HCT116 (cell line): Measurements from ENCODE around the gene LMNTD2. TPM values are rescaled to one million over a fixed set of nuclear protein-coding genes. Genes with fewer than 3 reads are reported as not detected.

Source experiments
- ATAC-seq: fragments of 200-7000 bp; cut with Tn5 transposase; 2 replicates; pipeline ENCODE4 v1.9.1; 2020; ENCODE audit warnings: mild to moderate bottlenecking, moderate library complexity
- BruUV-seq: library from RNA; stranded (reverse); fragments of 400-500 nt; replicated peaks from 2 replicates; lab custom pipeline; 2021; lab: Mats Ljungman, UMichigan
- CTCF ChIA-PET: fragments of 300-600 bp; sonication (Branson Sonifier 250); formaldehyde crosslinking; loops from one replicate; lab custom pipeline; 2021; ENCODE audit warnings: antibody characterized with exemption; lab: Charles Lee
- POLR2A ChIA-PET: fragments of 300-600, 350-600 bp; sonication (Branson Sonifier 250); formaldehyde crosslinking; loops from one replicate; lab custom pipeline; 2021; ENCODE audit warnings: antibody characterized with exemption; lab: Charles Lee
- RAD21 ChIA-PET, 2 experiments: fragments of 300-600 bp; sonication (Branson Sonifier 250); formaldehyde crosslinking; loops; one replicate each; lab custom pipeline; 2023; ENCODE audit warnings: low total read pairs in 2 of 2; ENCODE audit not compliant: uncharacterized antibody in 2 of 2, unreplicated experiment in 2 of 2, low non-redundant PET in 1 of 2; lab: Charles Lee
- DNase-seq: peaks from one replicate; pipeline ENCODE4 v3.0.0-alpha.2; 2010; ENCODE audit warnings: low read depth, low spot score
- H2AFZ ChIP-seq: fragments of 200-600 bp; shearing (Covaris generic), sonication (generic); 2 replicates; pipeline ENCODE4 v1.6.1; 2017; ENCODE audit warnings: low read depth, mixed run types, mixed read lengths, antibody characterized with exemption, low read length; ENCODE audit not compliant: poor library complexity, severe bottlenecking
- H3K27ac ChIP-seq: 2 replicates; pipeline ENCODE4 v1.5.1; 2012; ENCODE audit warnings: low read depth, low read length
- H3K27me3 ChIP-seq: fragments of 200-600 bp; sonication (generic); 2 replicates; pipeline ENCODE4 v1.6.1; 2016; ENCODE audit warnings: mixed run types, low read length, mixed read lengths; ENCODE audit not compliant: insufficient read depth
- H3K36me3 ChIP-seq, 2 experiments: fragments of 200-500 bp in 1 of 2; fragments of 200-600 bp in 1 of 2; sonication (Bioruptor generic) in 1 of 2; sonication (generic) in 1 of 2; 2 replicates each; pipeline versions ENCODE4 v1.5.1 to v1.6.1; 2014 to 2016; ENCODE audit warnings: low read length in 2 of 2, inconsistent platforms in 1 of 2, mixed read lengths in 1 of 2, mixed run types in 1 of 2; ENCODE audit not compliant: insufficient read depth in 2 of 2, control insufficient read depth in 1 of 2
- H3K4me1 ChIP-seq, 2 experiments: fragments of 200-600 bp in 1 of 2; sonication (generic) in 1 of 2; 2 replicates each; pipeline versions ENCODE4 v1.5.1 to v1.6.1; 2012 to 2017; ENCODE audit warnings: low read length in 2 of 2, inconsistent platforms in 1 of 2, mild to moderate bottlenecking in 1 of 2, mixed read lengths in 1 of 2, mixed run types in 1 of 2, moderate library complexity in 1 of 2; ENCODE audit not compliant: insufficient read depth in 2 of 2, control insufficient read depth in 1 of 2
- H3K4me2 ChIP-seq: fragments of 200-600 bp; sonication (generic); 2 replicates; pipeline ENCODE4 v1.6.1; 2017; ENCODE audit warnings: mixed run types, low read length, mixed read lengths
- H3K4me3 ChIP-seq, 2 experiments: fragments of 200-600 bp in 1 of 2; sonication (generic) in 1 of 2; replicated peaks in 1 of 2; 2 replicates each; pipeline ENCODE4 v1.5.1; 2011 to 2016; ENCODE audit warnings: low read length in 2 of 2, control low read depth in 1 of 2, low read depth in 1 of 2, mild to moderate bottlenecking in 1 of 2, mixed read lengths in 1 of 2, mixed run types in 1 of 2
- H3K79me2 ChIP-seq: fragments of 200-600 bp; sonication (generic); 2 replicates; pipeline ENCODE4 v1.6.1; 2017; ENCODE audit warnings: mild to moderate bottlenecking, mixed run types, low read length, moderate library complexity, mixed read lengths; ENCODE audit not compliant: insufficient read depth
- H3K9ac ChIP-seq: fragments of 200-600 bp; sonication (generic); 2 replicates; pipeline ENCODE4 v1.6.1; 2016; ENCODE audit warnings: low read length, mixed read lengths
- H3K9me2 ChIP-seq: fragments of 200-600 bp; sonication (generic), shearing (Covaris generic); 2 replicates; pipeline ENCODE4 v1.6.1; 2017; ENCODE audit warnings: mixed run types, mild to moderate bottlenecking, moderate library complexity; ENCODE audit not compliant: insufficient read depth
- H3K9me3 ChIP-seq, 2 experiments: fragments of 200-500 bp in 1 of 2; fragments of 200-600 bp in 1 of 2; sonication (Bioruptor generic) in 1 of 2; sonication (generic) in 1 of 2; 2 replicates each; pipeline ENCODE4 v1.6.1; 2014 to 2017; ENCODE audit warnings: low read length in 2 of 2, mixed read lengths in 2 of 2, inconsistent platforms in 1 of 2, low read depth in 1 of 2, mild to moderate bottlenecking in 1 of 2, mixed run types in 1 of 2, moderate library complexity in 1 of 2; ENCODE audit not compliant: control insufficient read depth in 1 of 2, insufficient read depth in 1 of 2
- H4K20me1 ChIP-seq: fragments of 200-600 bp; sonication (generic), shearing (Covaris generic); 2 replicates; pipeline ENCODE4 v1.6.1; 2017; ENCODE audit warnings: mixed run types, mild to moderate bottlenecking, moderate library complexity; ENCODE audit not compliant: insufficient read depth
- ATF3 ChIP-seq: IDR thresholded peaks from 2 replicates; pipeline ENCODE4 v1.6.1; 2012
- CBX3 ChIP-seq: IDR thresholded peaks from 2 replicates; pipeline ENCODE4 v1.6.1; 2012; ENCODE audit warnings: low read depth
- CEBPB ChIP-seq: IDR thresholded peaks from 2 replicates; pipeline ENCODE4 v1.6.1; 2012; ENCODE audit warnings: low read depth
- CTCF ChIP-seq, 3 experiments: fragments of 200-600 bp in 1 of 3; sonication (generic) in 1 of 3; IDR thresholded peaks in 2 of 3; conservative IDR thresholded peaks in 1 of 3; 2 replicates each; pipeline ENCODE4 v1.5.1; 2012 to 2017; ENCODE audit warnings: low read depth in 2 of 3, low read length in 2 of 3, antibody characterized with exemption in 1 of 3, borderline replicate concordance in 1 of 3, control low read depth in 1 of 3, mild to moderate bottlenecking in 1 of 3, mixed read lengths in 1 of 3, mixed run types in 1 of 3, moderate library complexity in 1 of 3; ENCODE audit not compliant: insufficient read depth in 1 of 3
- POLR2A ChIP-seq: IDR thresholded peaks from 2 replicates; pipeline ENCODE4 v1.7.0; 2011; ENCODE audit warnings: borderline replicate concordance; ENCODE audit not compliant: insufficient read depth, insufficient read length; ENCODE audit errors: extremely low read depth
- POLR2AphosphoS5 ChIP-seq: IDR thresholded peaks from 2 replicates; pipeline ENCODE4 v1.6.1; 2011; ENCODE audit warnings: mild to moderate bottlenecking, low read depth, low read length, moderate library complexity
- YY1 ChIP-seq: IDR thresholded peaks from 2 replicates; pipeline ENCODE4 v1.6.1; 2011; ENCODE audit warnings: low read length, low read depth, moderate library complexity, mild to moderate bottlenecking; ENCODE audit not compliant: insufficient replicate concordance; ENCODE audit errors: extremely low read depth
- ZNF274 ChIP-seq: fragments of 200-500 bp; sonication (Bioruptor generic); IDR thresholded peaks from 2 replicates; pipeline ENCODE4 v1.6.1; 2014; ENCODE audit warnings: mild to moderate bottlenecking, low read depth, low read length, inconsistent platforms
- intact Hi-C: fragments of 100-400 bp; cut with micrococcal nuclease; formaldehyde crosslinking; loops from 2 replicates; pipeline ENCODE4 v1.10.0; 2022
- total RNA-seq: library from RNA; stranded (reverse); gene quantifications from one replicate; pipeline ENCODE4 v1.2.1, GENCODE V29; 2021; ENCODE audit not compliant: unreplicated experiment

LMNTD2 gene
- total RNA-seq, 1 experiment from 2014 or later: 9.5 TPM

GRCh38 chr11:565921-566509 is 5.5 kb upstream of the LMNTD2 start:
- Histone ChIP-seq H3K9me2 (no peaks in the 10 kb centered on the region), H2AFZ (no peak overlapping the region), H3K36me3 (0 out of 4 replicates have a peak, but pooled peaks cover 0 to 3% of the 10 kb centered on the region in 2 experiments), H3K4me3 (no peak overlapping the region), H4K20me1 (no peaks in the 10 kb centered on the region), H3K79me2 (peaks cover 15% of the 10 kb centered on the region), H3K9ac (no peak overlapping the region), H3K4me2 (no peak overlapping the region), H3K4me1 (peaks cover 14 to 58% of the 10 kb centered on the region in 2 experiments; a peak in 3 of 4 replicates), H3K27ac (peak overlapping the region; percentile 52; the same call in 1 of the 2 replicates), H3K9me3 (no peaks in the 10 kb centered on the region), H3K27me3 (no peaks in the 10 kb centered on the region)
- intact Hi-C loops: no loop called here
- ChIA-PET RAD21 (no interaction called here), CTCF (no interaction called here), POLR2A (interaction anchor here (1.4 kb wide), 1 partner anchor 10 kb away, joined by 4 read pairs; the partner anchor contains the start of gene PHRF1)
- TF ChIP-seq POLR2A (no peak), CTCF (IDR thresholded peaks at IDR 0.05 in 2 of 3, conservative IDR thresholded peaks at IDR 0.05 in 1 of 3; ENCODE audit: borderline replicate concordance in 1 of 3, insufficient read depth in 1 of 3, low read depth in 2 of 3, low read length in 2 of 3) (peak in 1 of 3 experiments; percentile 13; a peak in 1 of 6 replicates), ZNF274 (no peak), YY1 (no peak), ATF3 (no peak), CBX3 (no peak), CEBPB (no peak), POLR2AphosphoS5 (0 out of 2 replicates have a peak, but pooled peaks have one; percentile 42)
- BruUV-seq: no TSS peak
- no peak for DNase-seq
- no peak for ATAC-seq
